Measurements from ENCODE around the gene ZNF620. TPM values are rescaled to one million over a fixed set of nuclear protein-coding genes. Genes with fewer than 3 reads are reported as not detected.

Gene ZNF620
- total RNA-seq, 1 experiment from 2014 or later = 2.5 TPM

DNA sequence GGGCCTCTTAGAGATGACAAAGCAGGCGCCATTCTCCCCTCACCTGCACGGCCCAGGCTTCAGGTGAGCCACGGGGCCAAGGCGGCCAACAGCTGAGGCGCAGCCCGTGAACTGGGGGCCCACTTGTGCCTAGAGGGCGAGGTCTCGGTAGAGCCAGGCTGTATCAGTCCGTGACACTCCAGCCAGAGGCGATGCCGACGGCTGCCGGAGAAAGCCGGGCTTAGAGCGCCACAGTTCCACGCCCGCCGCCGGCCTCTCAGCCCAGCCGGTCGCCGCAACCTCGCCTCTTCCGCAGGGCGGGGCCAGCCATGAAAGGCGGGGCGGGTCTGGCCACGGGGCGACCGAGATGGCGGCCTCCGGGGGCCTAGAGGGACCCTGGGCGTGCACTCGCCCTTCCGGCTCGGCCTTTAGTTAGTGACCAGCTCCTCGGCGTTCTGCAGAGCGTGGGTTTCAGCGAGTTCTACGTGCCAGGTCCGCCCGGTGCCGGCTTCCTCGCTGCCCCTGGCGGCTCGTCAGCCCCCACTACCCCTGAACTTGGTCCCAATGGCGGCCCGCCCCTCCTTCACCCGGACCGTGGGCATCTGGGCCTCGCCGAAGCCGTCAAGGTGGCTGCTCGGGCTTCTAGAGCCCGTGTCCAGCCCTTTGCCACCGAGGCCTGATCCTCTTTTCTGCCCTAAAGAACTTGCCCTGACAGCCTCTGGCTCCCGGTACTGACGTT, 18.9 kb downstream of the ZNF620 start, which contains the start of gene ZNF621:
Gene ZNF621 (plus strand): TSS at position 393 of the 718 bp plus-strand sequence. CDS start 881 bp downstream, outside the sequence.
- Histone ChIP-seq H3K27me3 (ENCODE audit: low read length) (no peaks in the 10 kb centered on the region), H3K27ac (ENCODE audit: low read length) (peak within 1 kb of the TSS; percentile 75), H2AFZ (ENCODE audit: low read length) (peak within 1 kb of the TSS; percentile 99), H3K79me2 (ENCODE audit: low read length) (peaks cover 19% of the 10 kb centered on the region), H3K9me2 (replicated peaks; ENCODE audit: low read length) (no peaks in the 10 kb centered on the region), H3K4me3 (ENCODE audit: low read length) (peak within 1 kb of the TSS; percentile 91), H3K9me3 (ENCODE audit: low read length) (no peaks in the 10 kb centered on the region), H3F3A (ENCODE audit: low read length, unreplicated experiment) (no peaks in the 10 kb centered on the region), H3K36me3 (ENCODE audit: low read depth, low read length) (peaks cover 1% of the 10 kb centered on the region; the same call in 1 of the 2 replicates), H3K9ac (ENCODE audit: low read length) (peak within 1 kb of the TSS; percentile 96), H4K20me1 (ENCODE audit: low read length) (no peaks in the 10 kb centered on the region), H3K4me1 (ENCODE audit: insufficient read depth, low read length) (peaks cover 20% of the 10 kb centered on the region), H3K4me2 (ENCODE audit: low read length) (peak within 1 kb of the TSS; percentile 96)
- ATAC-seq = peak; percentile 98
- no TSS peak for BruUV-seq (replicated peaks)
- intact Hi-C loops (cut with micrococcal nuclease) = loop anchor here (1.0 to 2.0 kb wide), 4 partner anchors 18 to 215 kb away; partner anchors contain the start of genes EIF1B, ZNF619 and ZNF620
- POLR2A ChIA-PET (ENCODE audit: unreplicated experiment) = interaction anchor here (0.6 to 0.7 kb wide), 3 partner anchors 25 to 153 kb away, joined by 3 to 5 read pairs (median 3); no protein-coding TSS in a partner anchor
- CTCF ChIA-PET = interaction anchor here (0.6 kb wide), 1 partner anchor 68 kb away, joined by 3 read pairs; no protein-coding TSS in a partner anchor
- DNase-seq = peak; percentile 89
- TF ChIP-seq EZH2 (IDR thresholded peaks at IDR 0.05; ENCODE audit: low read length, unreplicated experiment) = no peak
- TF ChIP-seq, protein P1, sequence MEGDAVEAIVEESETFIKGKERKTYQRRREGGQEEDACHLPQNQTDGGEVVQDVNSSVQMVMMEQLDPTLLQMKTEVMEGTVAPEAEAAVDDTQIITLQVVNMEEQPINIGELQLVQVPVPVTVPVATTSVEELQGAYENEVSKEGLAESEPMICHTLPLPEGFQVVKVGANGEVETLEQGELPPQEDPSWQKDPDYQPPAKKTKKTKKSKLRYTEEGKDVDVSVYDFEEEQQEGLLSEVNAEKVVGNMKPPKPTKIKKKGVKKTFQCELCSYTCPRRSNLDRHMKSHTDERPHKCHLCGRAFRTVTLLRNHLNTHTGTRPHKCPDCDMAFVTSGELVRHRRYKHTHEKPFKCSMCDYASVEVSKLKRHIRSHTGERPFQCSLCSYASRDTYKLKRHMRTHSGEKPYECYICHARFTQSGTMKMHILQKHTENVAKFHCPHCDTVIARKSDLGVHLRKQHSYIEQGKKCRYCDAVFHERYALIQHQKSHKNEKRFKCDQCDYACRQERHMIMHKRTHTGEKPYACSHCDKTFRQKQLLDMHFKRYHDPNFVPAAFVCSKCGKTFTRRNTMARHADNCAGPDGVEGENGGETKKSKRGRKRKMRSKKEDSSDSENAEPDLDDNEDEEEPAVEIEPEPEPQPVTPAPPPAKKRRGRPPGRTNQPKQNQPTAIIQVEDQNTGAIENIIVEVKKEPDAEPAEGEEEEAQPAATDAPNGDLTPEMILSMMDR (conservative IDR thresholded peaks at IDR 0.05; ENCODE audit: low read depth, low read length) = 0 out of 2 replicates have a peak, but pooled peaks have one; percentile 15

DNA sequence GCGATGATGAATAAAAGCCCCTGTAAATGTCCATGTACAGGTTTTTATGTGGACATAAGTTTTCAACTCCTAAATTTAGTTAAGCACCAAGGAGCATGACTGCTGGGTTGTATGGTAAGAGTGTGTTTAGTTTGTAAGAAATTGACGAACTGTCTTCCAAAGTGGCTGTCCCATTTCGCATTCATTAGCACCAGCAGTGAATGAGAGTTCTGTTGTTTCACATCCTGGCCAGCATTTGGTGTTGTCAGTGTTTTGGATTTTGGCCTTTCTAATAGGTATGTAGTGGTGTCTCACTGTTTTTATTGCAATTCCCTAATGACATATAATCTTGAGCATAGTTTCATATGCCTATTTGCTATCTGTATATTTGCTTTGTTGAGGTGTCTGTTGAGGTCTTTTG, 22.6 kb downstream of the ZNF620 start:
- Histone ChIP-seq H2AFZ (ENCODE audit: low read length) (no peak overlapping the region), H3K79me2 (ENCODE audit: low read length) (peaks cover 19% of the 10 kb centered on the region), H3K9me2 (replicated peaks; ENCODE audit: low read length) (no peaks in the 10 kb centered on the region), H3F3A (ENCODE audit: low read length, unreplicated experiment) (no peaks in the 10 kb centered on the region), H3K4me1 (ENCODE audit: insufficient read depth, low read length) (peaks cover 20% of the 10 kb centered on the region), H4K20me1 (ENCODE audit: low read length) (no peaks in the 10 kb centered on the region), H3K36me3 (ENCODE audit: low read depth, low read length) (peaks cover 34% of the 10 kb centered on the region), H3K4me3 (ENCODE audit: low read length) (no peak overlapping the region), H3K9ac (ENCODE audit: low read length) (no peak overlapping the region), H3K27me3 (ENCODE audit: low read length) (no peaks in the 10 kb centered on the region), H3K9me3 (ENCODE audit: low read length) (no peaks in the 10 kb centered on the region), H3K27ac (ENCODE audit: low read length) (no peak overlapping the region), H3K4me2 (ENCODE audit: low read length) (no peak overlapping the region)
- TF ChIP-seq, protein P1 (conservative IDR thresholded peaks at IDR 0.05; ENCODE audit: low read depth, low read length) = no peak
- TF ChIP-seq EZH2phosphoT487 (IDR thresholded peaks at IDR 0.05; ENCODE audit: borderline replicate concordance, low read length) (no peak), EZH2 (IDR thresholded peaks at IDR 0.05; ENCODE audit: low read length, unreplicated experiment) (no peak)
- no peak for ATAC-seq
- ChIA-PET CTCF (no interaction called here), POLR2A (ENCODE audit: unreplicated experiment) (no interaction called here)
- no TSS peak for BruUV-seq (replicated peaks)
- intact Hi-C loops (cut with micrococcal nuclease) = no loop called here
- DNase-seq = no peak

DNA sequence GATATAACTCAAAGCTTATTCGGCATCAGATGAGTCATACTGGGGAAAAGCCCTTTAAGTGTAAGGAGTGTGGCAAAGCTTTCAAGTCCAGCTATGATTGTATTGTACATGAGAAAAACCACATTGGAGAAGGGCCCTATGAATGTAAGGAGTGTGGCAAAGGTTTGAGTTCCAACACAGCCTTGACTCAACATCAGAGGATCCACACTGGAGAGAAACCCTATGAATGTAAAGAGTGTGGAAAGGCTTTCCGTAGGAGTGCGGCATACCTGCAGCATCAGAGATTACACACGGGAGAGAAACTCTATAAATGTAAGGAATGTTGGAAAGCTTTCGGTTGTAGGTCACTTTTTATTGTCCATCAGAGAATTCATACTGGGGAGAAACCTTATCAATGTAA, 26.4 kb downstream of the ZNF620 start:
- H3K79me2 ChIP-seq (ENCODE audit: low read length) = no peaks in the 10 kb centered on the region
- H3K36me3 ChIP-seq (ENCODE audit: low read depth, low read length) = peaks cover 62% of the 10 kb centered on the region
- no peak for ATAC-seq
- intact Hi-C loops (cut with micrococcal nuclease) = no loop called here
- no peak overlapping the region for H3K4me2 ChIP-seq (ENCODE audit: low read length)
- no peak for DNase-seq
- H3K9me2 ChIP-seq (replicated peaks; ENCODE audit: low read length) = no peaks in the 10 kb centered on the region
- no TSS peak for BruUV-seq (replicated peaks)
- H3K9ac ChIP-seq (ENCODE audit: low read length) = no peak overlapping the region
- POLR2A ChIA-PET (ENCODE audit: unreplicated experiment) = no interaction called here
- H3K27ac ChIP-seq (ENCODE audit: low read length) = no peak overlapping the region
- no peaks in the 10 kb centered on the region for H3F3A ChIP-seq (ENCODE audit: low read length, unreplicated experiment)
- H3K9me3 ChIP-seq (ENCODE audit: low read length) = no peaks in the 10 kb centered on the region
- no peak for TF ChIP-seq EZH2phosphoT487 (IDR thresholded peaks at IDR 0.05; ENCODE audit: borderline replicate concordance, low read length)
- no peak overlapping the region for H3K4me3 ChIP-seq (ENCODE audit: low read length)
- H3K27me3 ChIP-seq (ENCODE audit: low read length) = no peaks in the 10 kb centered on the region
- no peaks in the 10 kb centered on the region for H3K4me1 ChIP-seq (ENCODE audit: insufficient read depth, low read length)
- no peaks in the 10 kb centered on the region for H4K20me1 ChIP-seq (ENCODE audit: low read length)
- CTCF ChIA-PET = no interaction called here
- H2AFZ ChIP-seq (ENCODE audit: low read length) = no peak overlapping the region
